ENCODE measurements around the gene TAF4. TPM values are rescaled to one million over a fixed set of nuclear protein-coding genes. Genes with fewer than 3 reads are reported as not detected.

The TAF4 gene
- polyA plus RNA-seq, 1 donor from 2014 or later: 10.2 TPM

DNA sequence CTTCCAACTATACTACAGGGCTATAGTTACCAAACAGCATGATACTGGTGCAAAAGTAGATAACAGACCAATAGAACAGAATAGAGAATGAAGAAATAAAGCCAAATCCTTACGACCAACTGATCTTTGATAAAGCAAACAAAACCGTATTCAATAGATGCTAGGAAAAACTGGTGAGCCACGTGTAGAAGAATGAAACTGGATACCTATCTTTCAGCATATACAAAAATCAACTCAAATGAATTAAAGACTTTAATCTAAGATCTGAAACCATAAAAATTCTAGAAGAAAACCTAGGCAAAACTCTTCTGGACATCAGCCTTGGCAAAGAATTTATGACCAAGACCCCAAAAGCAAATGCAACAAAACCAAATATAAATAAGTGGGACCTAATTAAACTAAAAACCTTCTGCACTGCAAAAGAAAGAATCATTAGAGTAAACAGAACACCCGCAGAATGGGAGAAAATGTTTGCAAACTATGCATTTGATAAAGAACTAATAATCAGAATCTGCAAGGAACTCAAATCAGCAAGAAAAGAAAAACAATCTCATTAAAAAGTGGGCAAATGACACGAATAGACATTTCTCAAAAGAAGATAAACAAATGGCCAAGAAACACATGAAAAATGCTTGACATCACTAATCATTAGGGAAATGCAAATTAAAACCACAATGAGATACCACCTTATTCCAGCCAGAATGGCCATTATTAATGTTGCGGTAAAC, 109.8 kb downstream of the TAF4 start:
- Histone ChIP-seq H3K27me3 (ENCODE audit: insufficient read depth, low read depth, low read length) (no peaks in the 10 kb centered on the region), H3K4me2 (ENCODE audit: low read length) (no peak overlapping the region), H3K9me2 (ENCODE audit: insufficient read depth, low read length) (no peaks in the 10 kb centered on the region), H3K9ac (ENCODE audit: low read length) (no peak overlapping the region), H3K36me3 (ENCODE audit: insufficient read depth, low read length) (no peaks in the 10 kb centered on the region), H3K9me3 (ENCODE audit: low read length) (no peaks in the 10 kb centered on the region), H3K4me3 (ENCODE audit: low read length) (no peak overlapping the region), H4K20me1 (ENCODE audit: insufficient read depth) (no peaks in the 10 kb centered on the region), H3K79me2 (replicated peaks; ENCODE audit: insufficient read depth, low read length) (no peaks in the 10 kb centered on the region), H3K27ac (ENCODE audit: low read length) (no peak overlapping the region), H3F3A (ENCODE audit: insufficient read depth, low read length, poor library complexity, severe bottlenecking) (no peaks in the 10 kb centered on the region), H2AFZ (ENCODE audit: low read depth, low read length) (no peak overlapping the region)
- no peak for TF ChIP-seq REST (IDR thresholded peaks at IDR 0.05; ENCODE audit: borderline replicate concordance)
- TF ChIP-seq EZH2 (IDR thresholded peaks at IDR 0.05; ENCODE audit: borderline replicate concordance, insufficient read depth, low read length, poor library complexity, severe bottlenecking): no peak
- no peak for TF ChIP-seq SMC3 (conservative IDR thresholded peaks at IDR 0.05; ENCODE audit: poor library complexity)
- no peak for TF ChIP-seq EP300 (conservative IDR thresholded peaks at IDR 0.05; ENCODE audit: poor library complexity, severe bottlenecking)
- TF ChIP-seq MXI1 (conservative IDR thresholded peaks at IDR 0.05; ENCODE audit: poor library complexity, severe bottlenecking): no peak
- TF ChIP-seq TAF1 (IDR thresholded peaks at IDR 0.05; ENCODE audit: low read depth): no peak
- TF ChIP-seq POLR2AphosphoS5 (IDR thresholded peaks at IDR 0.05): no peak
- TF ChIP-seq RAD21 (conservative IDR thresholded peaks at IDR 0.05): no peak
- TF ChIP-seq CTCF (IDR thresholded peaks at IDR 0.05; ENCODE audit: poor library complexity, severe bottlenecking): no peak

DNA sequence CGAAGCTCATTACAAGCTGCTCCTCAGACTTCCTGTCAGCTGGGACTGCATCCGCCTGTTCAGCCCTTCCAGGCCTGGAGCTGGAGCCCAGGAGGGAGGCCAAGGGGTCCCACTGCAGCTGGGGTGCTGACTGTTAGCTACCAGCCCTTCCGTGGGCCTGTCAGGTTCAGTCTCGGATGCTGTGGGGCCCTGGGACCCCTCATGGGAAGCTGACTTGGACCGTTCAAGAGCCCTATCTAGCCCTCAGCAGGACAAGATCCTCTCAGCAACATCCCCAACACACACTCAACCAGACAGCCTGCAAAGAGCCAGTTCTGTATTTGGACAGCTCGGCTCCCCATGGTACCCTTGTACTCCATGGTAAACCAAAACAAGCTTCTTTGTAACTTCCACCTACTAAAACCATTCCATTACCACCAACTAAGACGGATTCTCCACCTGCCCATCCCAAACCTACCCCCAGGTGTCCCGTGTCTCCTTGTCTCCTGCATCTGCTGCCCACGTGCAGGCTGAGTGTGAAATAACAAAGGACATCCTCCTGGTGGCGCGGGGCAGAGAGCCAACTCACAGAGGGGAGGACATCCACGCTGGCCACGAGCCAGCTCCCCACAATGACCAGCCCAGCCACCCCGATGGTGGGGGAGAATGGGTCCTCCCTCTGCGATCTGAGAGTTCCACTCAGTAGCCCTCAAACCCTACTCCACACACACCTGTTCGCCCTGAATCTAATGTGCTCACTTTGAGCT, 111.2 kb downstream of the TAF4 start:
- Histone ChIP-seq H3K27ac (ENCODE audit: low read length) (no peak overlapping the region), H3F3A (ENCODE audit: insufficient read depth, low read length, poor library complexity, severe bottlenecking) (no peaks in the 10 kb centered on the region), H3K27me3 (ENCODE audit: insufficient read depth, low read depth, low read length) (no peaks in the 10 kb centered on the region), H2AFZ (ENCODE audit: low read depth, low read length) (no peak overlapping the region), H3K79me2 (replicated peaks; ENCODE audit: insufficient read depth, low read length) (no peaks in the 10 kb centered on the region), H3K4me3 (ENCODE audit: low read length) (no peak overlapping the region), H3K4me2 (ENCODE audit: low read length) (no peak overlapping the region), H3K9ac (ENCODE audit: low read length) (no peak overlapping the region), H4K20me1 (ENCODE audit: insufficient read depth) (no peaks in the 10 kb centered on the region), H3K9me3 (ENCODE audit: low read length) (no peaks in the 10 kb centered on the region), H3K9me2 (ENCODE audit: insufficient read depth, low read length) (no peaks in the 10 kb centered on the region), H3K36me3 (ENCODE audit: insufficient read depth, low read length) (no peaks in the 10 kb centered on the region)
- TF ChIP-seq MXI1 (conservative IDR thresholded peaks at IDR 0.05; ENCODE audit: poor library complexity, severe bottlenecking) (no peak), RAD21 (conservative IDR thresholded peaks at IDR 0.05) (no peak), REST (IDR thresholded peaks at IDR 0.05; ENCODE audit: borderline replicate concordance) (no peak), EP300 (conservative IDR thresholded peaks at IDR 0.05; ENCODE audit: poor library complexity, severe bottlenecking) (no peak), POLR2AphosphoS5 (IDR thresholded peaks at IDR 0.05) (no peak), TAF1 (IDR thresholded peaks at IDR 0.05; ENCODE audit: low read depth) (no peak), SMC3 (conservative IDR thresholded peaks at IDR 0.05; ENCODE audit: poor library complexity) (no peak), CTCF (IDR thresholded peaks at IDR 0.05; ENCODE audit: poor library complexity, severe bottlenecking) (no peak)
